Testis (tissue), 3 donors: Measurements from ENCODE around the gene NPIPB2. TPM values are rescaled to one million over a fixed set of nuclear protein-coding genes. Genes with fewer than 3 reads are reported as not detected.

Experiments
- DNase-seq: peaks from one replicate; pipeline ENCODE4 v3.0.0-alpha.2; 2019
- H3K27ac ChIP-seq, 2 donors: fragments of 200-600 bp; sonication (generic); one replicate each; pipeline ENCODE4 v1.5.1; 2019
- H3K27me3 ChIP-seq: fragments of 200-600 bp; sonication (generic); one replicate; pipeline ENCODE4 v1.5.1; 2019
- H3K36me3 ChIP-seq: fragments of 200-600 bp; sonication (generic); one replicate; pipeline ENCODE4 v1.5.1; 2017; ENCODE audit warnings: low read depth; ENCODE audit errors: missing control alignments
- H3K4me1 ChIP-seq: fragments of 200-600 bp; sonication (generic); one replicate; pipeline ENCODE4 v1.5.1; 2019
- H3K4me3 ChIP-seq, 2 donors: fragments of 200-600 bp; sonication (generic); one replicate each; pipeline ENCODE4 v1.5.1; 2017 to 2019
- H3K9me3 ChIP-seq: fragments of 200-600 bp; sonication (generic); one replicate; pipeline ENCODE4 v1.5.1; 2017
- CTCF ChIP-seq, 3 experiments: fragments of 450-650 bp in 2 of 3; fragments of 200-600 bp in 1 of 3; sonication (generic) in 1 of 3; IDR thresholded peaks; one replicate each; pipeline ENCODE4 v1.5.1; 2016 to 2019; ENCODE audit warnings: antibody characterized with exemption in 3 of 3, mild to moderate bottlenecking in 2 of 3, moderate library complexity in 1 of 3
- POLR2A ChIP-seq: fragments of 450-650 bp; IDR thresholded peaks from one replicate; pipeline ENCODE4 v1.6.1; 2017; ENCODE audit warnings: antibody characterized with exemption, mild to moderate bottlenecking, moderate library complexity
- WGBS, 2 donors: methylation state at CpG; one replicate each; pipeline ENCODE4 v1.1.5; 2018; 5-methylcytosine and 5-hydroxymethylcytosine counted together
- intact Hi-C: fragments of 100-400 bp; cut with DNase I; formaldehyde crosslinking; loops from one replicate; pipeline ENCODE4 v1.15.1; 2023; ENCODE audit warnings: low total_unique reads
- polyA plus RNA-seq: library from polyadenylated mRNA; stranded (reverse); fragments of 350-450 nt; fragmentation: Illumina TruSeq; extraction: RNeasy Lipid Tissue Mini Kit (QIAGEN cat#74804); gene quantifications from one replicate; pipeline ENCODE4 v1.2.3, GENCODE V29; 2014; ENCODE audit warnings: low read depth, low replicate concordance; ENCODE audit not compliant: insufficient read depth
- total RNA-seq, 2 donors: library from RNA; depleted of rRNA; stranded (reverse); fragments of >200 nt; gene quantifications; one replicate each; pipeline ENCODE4 v1.2.3, GENCODE V29; 2016

The NPIPB2 gene
- total and polyA plus RNA-seq, 3 donors from 2014 or later = 23.9 to 30.6 (median 28.7) TPM

GRCh38 chr16:11915644-11916523 is 26.0 kb downstream of the NPIPB2 start, which contains the start of gene GSPT1:
TSS of gene GSPT1 (minus strand) at chr16:11915956. CDS start at chr16:11915720, 236 bp downstream.
- peak; percentile 98 for DNase-seq
- intact Hi-C loops = no loop called here
- 0 to 1% methylated on average over 21 to 65 of the region's 84 CpGs for WGBS, 2 donors
- Histone ChIP-seq H3K9me3 (no peaks in the 10 kb centered on the region), H3K27me3 (no peaks in the 10 kb centered on the region), H3K27ac (peak within 1 kb of the TSS; percentile 81 to 94), H3K4me3 (peak within 1 kb of the TSS; percentile 75 to 100), H3K4me1 (peaks cover 32% of the 10 kb centered on the region), H3K36me3 (no peaks in the 10 kb centered on the region)
- TF ChIP-seq POLR2A = no peak
- peak in 2 of 3 experiments; percentile 57 to 63 for TF ChIP-seq CTCF (IDR thresholded peaks at IDR 0.05)

GRCh38 chr16:11915114-11915643 is 26.7 kb downstream of the NPIPB2 start:
- Histone ChIP-seq H3K4me3 (peak overlapping the region; percentile 75 to 100), H3K27ac (peak overlapping the region; percentile 81 to 94), H3K9me3 (no peaks in the 10 kb centered on the region), H3K4me1 (peaks cover 39% of the 10 kb centered on the region), H3K27me3 (no peaks in the 10 kb centered on the region), H3K36me3 (no peaks in the 10 kb centered on the region)
- 0% methylated on average over 40 of the region's 79 CpGs; no CpG with 5 or more reads in 1 of the 2 donors for WGBS, 2 donors
- TF ChIP-seq CTCF (IDR thresholded peaks at IDR 0.05) (peak in 1 of 3 experiments; percentile 5), POLR2A (no peak)
- DNase-seq = peak; percentile 46
- intact Hi-C loops = no loop called here

GRCh38 chr16:11914210-11915113 is 27.4 kb downstream of the NPIPB2 start:
- Histone ChIP-seq H3K4me1 (peaks cover 43% of the 10 kb centered on the region), H3K9me3 (no peaks in the 10 kb centered on the region), H3K27me3 (no peaks in the 10 kb centered on the region), H3K27ac (peak overlapping the region; percentile 81 to 94), H3K4me3 (peak overlapping the region; percentile 75 to 100), H3K36me3 (no peaks in the 10 kb centered on the region)
- TF ChIP-seq POLR2A (no peak), CTCF (IDR thresholded peaks at IDR 0.05) (no peak)
- 2 to 5% methylated on average over 20 to 30 of the region's 30 CpGs for WGBS, 2 donors
- intact Hi-C loops = no loop called here
- peak; percentile 69 for DNase-seq

GRCh38 chr16:11913425-11914079 is 28.3 kb downstream of the NPIPB2 start:
- intact Hi-C loops = no loop called here
- no peak for DNase-seq
- Histone ChIP-seq H3K27me3 (no peaks in the 10 kb centered on the region), H3K27ac (peak overlapping the region in 1 of 2 donors; percentile 81), H3K36me3 (no peaks in the 10 kb centered on the region), H3K4me3 (peak overlapping the region in 1 of 2 donors; percentile 75), H3K4me1 (peaks cover 43% of the 10 kb centered on the region), H3K9me3 (no peaks in the 10 kb centered on the region)
- WGBS, 2 donors = 47 to 55% methylated on average over 12 of the region's 12 CpGs
- no peak for TF ChIP-seq CTCF (IDR thresholded peaks at IDR 0.05)
- no peak for TF ChIP-seq POLR2A
